ENCODE results near the gene TIMM44.
A peak's percentile ranks its signal among the peaks of the same experiment; 100 is the strongest.
"Not testable (repeated sequence)": the region's sequence is repeated elsewhere in the genome, so short reads cannot be mapped to it uniquely, and the experiment has no call there.

Gene TIMM44

GRCh38 chr19:7975037-7975436, 31.6 kb upstream of the TIMM44 start:
- no peak for DNase-seq

GRCh38 chr19:7973883-7974282, 30.4 kb upstream of the TIMM44 start:
- no peak for DNase-seq

GRCh38 chr19:7971553-7972520, 28.4 kb upstream of the TIMM44 start:
- DNase-seq = no peak

- DNase-seq = peak; percentile 6
These were observed 27.4 kb upstream of the TIMM44 start for GRCh38 chr19:7970716-7971448.

GRCh38 chr19:7969555-7969939, 26.1 kb upstream of the TIMM44 start:
- no peak for DNase-seq

- no peak for DNase-seq
These were observed 25.5 kb upstream of the TIMM44 start for GRCh38 chr19:7968796-7969554.

- DNase-seq = no peak
These were observed 24.7 kb upstream of the TIMM44 start for GRCh38 chr19:7968008-7968795.

- DNase-seq = no peak
These were observed 22.6 kb upstream of the TIMM44 start for GRCh38 chr19:7965921-7966665.

- no peak for DNase-seq
These were observed 21.9 kb upstream of the TIMM44 start for GRCh38 chr19:7965259-7965841.

- no peak for DNase-seq
These were observed 20.1 kb upstream of the TIMM44 start for GRCh38 chr19:7963566-7963965.

- no peak for DNase-seq
These were observed 19.3 kb upstream of the TIMM44 start for GRCh38 chr19:7962644-7963268.

GRCh38 chr19:7961920-7962626, 18.6 kb upstream of the TIMM44 start:
- DNase-seq = no peak

GRCh38 chr19:7961082-7961481, 17.6 kb upstream of the TIMM44 start:
- not testable (repeated sequence) for DNase-seq

- DNase-seq = no peak
These were observed 15.7 kb upstream of the TIMM44 start for GRCh38 chr19:7959211-7959610.

- no peak for DNase-seq
These were observed 12.2 kb upstream of the TIMM44 start for GRCh38 chr19:7955696-7956095.

- no peak for DNase-seq
These were observed 10.1 kb upstream of the TIMM44 start for GRCh38 chr19:7953576-7953975.

GRCh38 chr19:7953060-7953459, 9.6 kb upstream of the TIMM44 start:
- no peak for DNase-seq

- no peak for DNase-seq
These were observed 4.5 kb upstream of the TIMM44 start for GRCh38 chr19:7947939-7948338.

GRCh38 chr19:7944177-7944761, 803 bp upstream of the TIMM44 start:
- peak; percentile 78 for DNase-seq

GRCh38 chr19:7942981-7943443, 454 bp downstream of the TIMM44 start:
- DNase-seq = peak; percentile 48
